ENCODE measurements around the gene SPATA6.

The SPATA6 gene

GRCh38 chr1:48261881-48262400 lies 210.1 kb downstream of the SPATA6 start:
- in situ Hi-C loops (cut with MboI; ENCODE audit: low sequenced_read_pairs), result no loop called here

GRCh38 chr1:48258106-48258505 lies 213.9 kb downstream of the SPATA6 start:
- in situ Hi-C loops (cut with MboI; ENCODE audit: low sequenced_read_pairs), result no loop called here

GRCh38 chr1:48254254-48254653 lies 217.8 kb downstream of the SPATA6 start:
- in situ Hi-C loops (cut with MboI; ENCODE audit: low sequenced_read_pairs), result no loop called here

GRCh38 chr1:48251821-48252220 lies 220.2 kb downstream of the SPATA6 start:
- in situ Hi-C loops (cut with MboI; ENCODE audit: low sequenced_read_pairs), result no loop called here

DNA sequence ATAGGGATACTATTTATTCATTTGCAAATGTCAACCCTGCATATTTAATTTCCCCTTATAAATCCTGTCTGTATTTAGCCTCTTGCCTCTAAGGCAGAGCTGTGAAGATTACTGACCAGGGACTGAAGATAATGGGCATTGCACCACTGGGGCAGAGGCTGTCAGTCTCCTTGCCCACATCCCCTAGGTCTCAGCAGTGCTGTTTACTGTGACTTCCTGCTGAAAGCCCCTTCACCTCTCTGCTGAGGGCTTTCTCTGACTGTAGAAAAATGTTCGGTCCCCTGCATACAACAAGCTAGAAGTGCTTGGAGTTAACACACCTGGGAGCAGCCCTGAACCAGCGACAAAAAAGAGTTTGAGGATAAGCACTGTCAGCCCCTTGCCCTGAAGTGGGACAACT lies 220.7 kb downstream of the SPATA6 start:
- in situ Hi-C loops (cut with MboI; ENCODE audit: low sequenced_read_pairs), result no loop called here

DNA sequence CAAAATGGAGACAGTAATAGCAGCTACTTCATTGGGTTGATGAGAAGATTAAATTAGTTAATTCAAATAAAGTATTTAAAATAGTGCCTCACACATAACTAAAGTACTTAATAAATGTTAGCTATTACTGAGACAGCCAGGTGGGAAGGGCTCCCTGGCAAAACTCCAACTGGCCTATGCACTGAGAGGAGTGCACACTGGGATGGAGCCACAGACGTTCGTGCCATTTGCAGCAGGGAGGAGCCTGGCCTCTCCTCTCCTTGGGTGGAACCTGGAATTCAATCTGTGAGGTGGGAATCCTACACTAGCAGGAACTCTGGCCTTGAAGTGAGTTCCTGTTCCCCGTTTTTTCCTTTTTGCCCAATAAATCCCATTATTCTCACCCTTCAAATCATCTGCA lies 221.4 kb downstream of the SPATA6 start:
- in situ Hi-C loops (cut with MboI; ENCODE audit: low sequenced_read_pairs), result no loop called here

DNA sequence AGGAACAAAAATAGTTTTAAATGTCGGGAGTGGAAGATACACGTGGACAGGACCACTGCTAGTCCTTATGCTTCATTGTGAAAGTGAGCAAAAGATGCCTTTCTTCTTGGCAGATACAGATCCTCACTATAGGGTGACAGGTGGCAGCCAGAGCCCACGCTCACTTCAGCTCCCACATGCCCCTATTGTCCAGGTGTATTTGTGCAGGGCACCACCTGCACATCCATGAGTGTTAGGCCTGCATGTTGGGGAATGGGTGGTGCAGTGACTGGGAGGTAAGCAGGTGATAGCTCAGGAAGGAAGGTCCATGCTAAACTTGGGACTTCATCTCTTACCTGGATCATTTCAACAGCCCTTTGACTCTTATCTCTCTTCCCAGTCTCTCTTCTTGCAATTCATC lies 222.1 kb downstream of the SPATA6 start:
- in situ Hi-C loops (cut with MboI; ENCODE audit: low sequenced_read_pairs), result no loop called here

DNA sequence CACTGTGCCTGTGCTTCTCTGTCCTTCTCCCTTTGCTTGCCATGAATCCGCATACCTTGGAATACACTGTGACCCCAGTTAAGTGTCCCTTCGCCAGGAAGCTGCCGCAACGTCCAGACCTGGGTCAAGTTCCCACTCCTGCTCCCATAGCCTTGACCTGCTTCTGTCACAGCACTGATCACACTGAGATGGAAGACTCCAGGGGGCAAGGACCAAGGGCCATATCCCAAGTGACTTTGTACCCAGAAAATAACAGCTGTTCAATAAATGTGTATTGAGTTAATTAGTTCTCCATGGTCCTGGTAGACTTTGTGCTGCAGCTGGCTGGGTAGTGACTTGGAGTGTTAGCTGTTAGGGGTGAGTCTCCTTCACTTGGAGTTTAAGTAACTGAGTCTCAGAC lies 223.6 kb downstream of the SPATA6 start:
- in situ Hi-C loops (cut with MboI; ENCODE audit: low sequenced_read_pairs), result no loop called here

DNA sequence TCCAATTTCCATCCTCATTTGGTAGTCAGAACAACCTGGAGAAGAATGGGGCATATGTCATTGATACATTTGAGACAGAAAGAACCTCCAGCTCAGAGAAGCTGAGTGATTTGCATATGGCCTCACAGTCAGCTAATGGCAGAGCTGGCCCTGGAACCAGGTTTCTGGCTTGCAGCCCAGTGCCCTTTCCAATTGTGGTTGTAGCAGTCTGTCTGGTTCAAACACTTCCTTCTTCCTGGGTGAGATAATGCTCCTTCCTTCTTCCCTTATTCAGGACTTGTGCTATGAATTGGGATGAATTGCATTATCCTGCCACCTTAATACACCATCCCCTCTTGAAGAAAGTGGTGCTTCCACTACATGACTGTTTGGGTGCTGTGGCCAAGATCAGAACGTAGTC lies 225.3 kb downstream of the SPATA6 start:
- in situ Hi-C loops (cut with MboI; ENCODE audit: low sequenced_read_pairs), result no loop called here

Data from HL-60/S4 (cell line).